ENCODE data around the gene CD6. TPM values are rescaled to one million over a fixed set of nuclear protein-coding genes. Genes with fewer than 3 reads are reported as not detected.

Gene CD6
- total RNA-seq, 1 experiment from 2014 or later = 1.4 TPM

GRCh38 chr11:60951606-60951903 lies 19.9 kb upstream of the CD6 start:
- H3K9me2 ChIP-seq (ENCODE audit: insufficient read depth) = no peaks in the 10 kb centered on the region
- no peak overlapping the region for H3K4me2 ChIP-seq (ENCODE audit: low read length)

More at GRCh38 chr11:60951606-60951903, 19.9 kb upstream of the CD6 start:
- ChIA-PET CTCF (no interaction called here), POLR2A (no interaction called here), RAD21 (ENCODE audit: low non-redundant PET in 1 of 2, low total read pairs in 2 of 2, uncharacterized antibody in 2 of 2, unreplicated experiment in 2 of 2) (no interaction called here)
- no TSS peak for BruUV-seq (replicated peaks)
- Histone ChIP-seq H3K79me2 (ENCODE audit: insufficient read depth, low read length) (no peaks in the 10 kb centered on the region), H3K4me3 (replicated peaks in 1 of 2; ENCODE audit: low read depth in 1 of 2, low read length in 2 of 2) (no peak overlapping the region), H2AFZ (ENCODE audit: low read depth, low read length, poor library complexity, severe bottlenecking) (no peak overlapping the region), H3K9me3 (ENCODE audit: control insufficient read depth in 1 of 2, insufficient read depth in 1 of 2, low read depth in 1 of 2, low read length in 2 of 2) (no peaks in the 10 kb centered on the region), H4K20me1 (ENCODE audit: insufficient read depth) (no peaks in the 10 kb centered on the region), H3K27ac (ENCODE audit: low read depth, low read length) (no peak overlapping the region), H3K4me1 (ENCODE audit: control insufficient read depth in 1 of 2, insufficient read depth in 2 of 2, low read length in 2 of 2) (no peaks in the 10 kb centered on the region), H3K36me3 (ENCODE audit: control insufficient read depth in 1 of 2, insufficient read depth in 2 of 2, low read length in 2 of 2) (no peaks in the 10 kb centered on the region), H3K27me3 (ENCODE audit: insufficient read depth, low read length) (no peaks in the 10 kb centered on the region), H3K9ac (ENCODE audit: low read length) (no peak overlapping the region)
- intact Hi-C loops (cut with micrococcal nuclease) = no loop called here
- TF ChIP-seq SIN3A (IDR thresholded peaks at IDR 0.05; ENCODE audit: low read depth) = no peak
- no peak for TF ChIP-seq ATF3 (IDR thresholded peaks at IDR 0.05)
- no peak for TF ChIP-seq ELF1 (IDR thresholded peaks at IDR 0.05; ENCODE audit: borderline replicate concordance, low read depth)
- no peak for TF ChIP-seq FOSL1 (IDR thresholded peaks at IDR 0.05; ENCODE audit: low read depth)
- no peak for TF ChIP-seq EZH2 (IDR thresholded peaks at IDR 0.05)
- no peak for TF ChIP-seq POLR2AphosphoS5 (IDR thresholded peaks at IDR 0.05; ENCODE audit: low read depth, low read length)
- no peak for TF ChIP-seq JUND (IDR thresholded peaks at IDR 0.05)
- TF ChIP-seq EGR1 (IDR thresholded peaks at IDR 0.05; ENCODE audit: low read depth) = no peak
- no peak for TF ChIP-seq TCF7L2 (IDR thresholded peaks at IDR 0.05; ENCODE audit: borderline replicate concordance, extremely low read depth, insufficient read depth, insufficient read length)
- TF ChIP-seq YY1 (IDR thresholded peaks at IDR 0.05; ENCODE audit: extremely low read depth, insufficient replicate concordance, low read depth, low read length) = no peak
- TF ChIP-seq ZFX (IDR thresholded peaks at IDR 0.05) = no peak
- TF ChIP-seq CBX3 (IDR thresholded peaks at IDR 0.05; ENCODE audit: low read depth) = no peak
- no peak for TF ChIP-seq RAD21 (IDR thresholded peaks at IDR 0.05; ENCODE audit: low read depth)
- TF ChIP-seq SRF (IDR thresholded peaks at IDR 0.05; ENCODE audit: low read depth) = no peak
- TF ChIP-seq MAX (IDR thresholded peaks at IDR 0.05) = no peak
- TF ChIP-seq REST (IDR thresholded peaks at IDR 0.05; ENCODE audit: low read depth) = no peak
- ATAC-seq (no peak), DNase-seq (ENCODE audit: low read depth, low spot score) (no peak)

All from HCT116 (cell line).